Measurements from ENCODE around the gene DYNC2I2.

- TF ChIP-seq POLR2A (IDR thresholded peaks at IDR 0.05; ENCODE audit: low read length): peak; percentile 11
- TF ChIP-seq GATA1 (IDR thresholded peaks at IDR 0.05; ENCODE audit: low read depth, low read length): no peak
Observed at GRCh38 chr9:128689293-128689774, 32.7 kb upstream of the DYNC2I2 start.
